ENCODE data around the gene RALGPS2. TPM values are rescaled to one million over a fixed set of nuclear protein-coding genes. Genes with fewer than 3 reads are reported as not detected.
A peak's percentile ranks its signal among the peaks of the same experiment; 100 is the strongest.
"Not testable (repeated sequence)": the region's sequence is repeated elsewhere in the genome, so short reads cannot be mapped to it uniquely, and the experiment has no call there.

The RALGPS2 gene
- total RNA-seq, 1 experiment from 2014 or later, result 16.0 TPM

GRCh38 chr1:178844436-178844835 is 119.4 kb downstream of the RALGPS2 start:
- in situ Hi-C loops (cut with HindIII; ENCODE audit: low sequenced_read_pairs), result no loop called here
- no peak for DNase-seq (ENCODE audit: low spot score)

DNA sequence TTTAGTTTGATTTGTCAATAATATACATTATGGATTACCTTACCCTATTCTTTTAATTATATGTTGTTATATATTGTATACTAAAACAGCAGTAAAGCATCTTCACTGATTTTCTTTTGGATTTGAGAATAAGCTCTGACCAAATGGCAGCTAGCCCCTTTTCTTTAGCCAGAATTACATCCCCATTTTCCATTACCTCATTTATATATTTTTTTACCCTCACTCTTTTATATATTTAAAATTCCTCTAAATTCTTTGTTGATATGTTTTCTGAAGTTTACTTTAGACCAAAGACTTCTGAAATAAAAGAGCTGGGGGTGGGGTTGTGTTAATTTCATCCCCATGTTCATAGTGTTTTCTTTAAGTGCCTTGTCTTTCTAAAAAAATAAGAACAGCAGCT is 121.3 kb downstream of the RALGPS2 start:
- DNase-seq (ENCODE audit: low spot score), result no peak
- in situ Hi-C loops (cut with HindIII; ENCODE audit: low sequenced_read_pairs), result no loop called here

GRCh38 chr1:178847396-178847849 is 122.4 kb downstream of the RALGPS2 start:
- in situ Hi-C loops (cut with HindIII; ENCODE audit: low sequenced_read_pairs), result no loop called here
- DNase-seq (ENCODE audit: low spot score), result no peak

- in situ Hi-C loops (cut with HindIII; ENCODE audit: low sequenced_read_pairs), result not testable (repeated sequence)
These were observed 122.9 kb downstream of the RALGPS2 start for GRCh38 chr1:178847919-178848318.

GRCh38 chr1:178849918-178850317 is 124.9 kb downstream of the RALGPS2 start:
- peak; percentile 27 for DNase-seq (ENCODE audit: low spot score)
- in situ Hi-C loops (cut with HindIII; ENCODE audit: low sequenced_read_pairs), result no loop called here

More at GRCh38 chr1:178847919-178848318, 122.9 kb downstream of the RALGPS2 start:
- DNase-seq (ENCODE audit: low spot score), result not testable (repeated sequence)

DNA sequence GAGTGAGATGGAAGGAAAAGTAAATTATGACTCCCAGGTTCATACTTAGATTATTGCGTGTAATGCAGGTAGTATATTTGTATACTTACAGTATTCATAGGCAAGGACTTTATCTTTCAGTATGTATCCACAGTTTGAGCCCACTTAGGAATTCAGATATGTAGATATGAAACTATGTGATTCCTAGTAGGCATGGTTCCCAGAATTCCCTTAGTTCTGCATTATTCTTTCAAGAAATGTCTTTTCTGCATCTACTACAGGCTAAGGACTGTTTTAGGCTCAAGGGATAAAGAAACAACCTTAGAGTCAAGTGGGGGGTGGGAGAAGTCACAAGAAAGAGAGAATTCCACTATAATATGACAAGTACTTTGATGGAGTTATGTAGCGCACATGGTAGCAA is 132.1 kb downstream of the RALGPS2 start:
- DNase-seq (ENCODE audit: low spot score), result no peak
- in situ Hi-C loops (cut with HindIII; ENCODE audit: low sequenced_read_pairs), result no loop called here

GRCh38 chr1:178862416-178862815 is 137.4 kb downstream of the RALGPS2 start:
- no peak for DNase-seq (ENCODE audit: low spot score)
- in situ Hi-C loops (cut with HindIII; ENCODE audit: low sequenced_read_pairs), result no loop called here

GRCh38 chr1:178862864-178863263 is 137.8 kb downstream of the RALGPS2 start:
- no peak for DNase-seq (ENCODE audit: low spot score)
- in situ Hi-C loops (cut with HindIII; ENCODE audit: low sequenced_read_pairs), result no loop called here

DNA sequence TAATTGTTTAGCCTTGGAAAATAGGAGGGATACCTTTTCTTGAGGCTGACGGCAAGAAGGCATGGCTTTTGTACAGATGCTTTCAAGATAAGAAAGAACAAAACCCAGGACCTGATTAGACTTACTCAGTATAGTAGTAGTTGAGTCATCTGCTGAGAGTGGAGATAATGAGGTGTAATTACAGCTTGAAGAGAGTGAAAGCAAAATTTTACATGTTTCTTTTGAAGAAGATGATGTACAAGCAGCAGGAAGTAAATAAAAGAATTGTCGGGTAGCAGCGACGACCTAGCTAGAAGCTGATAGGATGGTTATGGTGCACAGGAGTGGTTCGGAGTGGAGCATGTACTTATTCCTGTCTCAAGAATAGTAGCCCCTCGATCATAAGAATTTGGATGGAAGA is 139.3 kb downstream of the RALGPS2 start:
- DNase-seq (ENCODE audit: low spot score), result no peak
- in situ Hi-C loops (cut with HindIII; ENCODE audit: low sequenced_read_pairs), result no loop called here

GRCh38 chr1:178867670-178868069 is 142.6 kb downstream of the RALGPS2 start:
- in situ Hi-C loops (cut with HindIII; ENCODE audit: low sequenced_read_pairs), result no loop called here
- DNase-seq (ENCODE audit: low spot score), result no peak

GRCh38 chr1:178868706-178869105 is 143.7 kb downstream of the RALGPS2 start:
- DNase-seq (ENCODE audit: low spot score), result no peak
- in situ Hi-C loops (cut with HindIII; ENCODE audit: low sequenced_read_pairs), result no loop called here

DNA sequence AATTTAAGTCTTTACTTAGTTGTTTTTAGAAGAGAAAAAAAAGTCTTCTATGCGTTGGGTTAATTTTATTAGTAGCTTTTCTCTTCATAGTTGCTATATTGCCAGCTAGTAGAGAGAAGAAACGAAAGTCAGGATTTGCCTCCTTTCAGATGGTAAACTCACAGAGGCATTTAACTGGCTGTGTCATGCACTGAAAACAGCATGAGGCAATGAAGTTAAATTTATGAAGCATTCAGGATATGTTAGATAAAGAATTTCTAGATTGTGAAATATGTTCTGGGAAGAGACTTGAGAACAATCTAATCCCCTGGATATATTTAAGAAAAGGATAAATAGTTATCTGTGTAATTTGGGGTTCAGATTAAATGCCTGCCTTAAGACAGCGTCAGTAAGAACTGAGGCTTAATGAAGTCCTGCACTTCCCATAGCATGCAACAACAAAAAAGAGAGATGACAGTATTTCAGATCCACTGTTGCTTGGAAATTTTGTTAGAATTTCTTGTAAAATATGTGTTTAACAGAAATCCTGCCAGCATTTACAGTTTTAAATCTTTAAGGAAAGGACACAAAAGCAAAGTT is 144.2 kb downstream of the RALGPS2 start:
- no peak for DNase-seq (ENCODE audit: low spot score)
- in situ Hi-C loops (cut with HindIII; ENCODE audit: low sequenced_read_pairs), result no loop called here

DNA sequence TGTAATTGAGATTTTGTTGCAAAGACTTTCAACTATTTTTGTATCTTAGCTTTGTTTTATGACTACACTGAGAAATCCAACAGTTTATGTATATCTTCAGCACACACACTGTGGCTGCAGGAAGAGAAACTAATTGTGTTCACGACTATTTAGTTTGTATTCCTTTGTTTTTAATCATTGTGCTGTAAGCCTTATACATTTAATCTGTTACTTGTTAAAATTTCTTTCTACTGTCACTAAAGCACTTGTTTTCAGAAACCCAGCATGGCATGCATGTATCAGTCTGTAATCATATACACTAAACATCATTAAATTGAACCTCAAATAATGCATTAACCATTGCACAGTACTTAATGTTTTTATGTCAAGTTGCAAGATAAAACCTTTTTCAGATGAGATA is 145.2 kb downstream of the RALGPS2 start:
- in situ Hi-C loops (cut with HindIII; ENCODE audit: low sequenced_read_pairs), result no loop called here
- DNase-seq (ENCODE audit: low spot score), result no peak

GRCh38 chr1:178870944-178871343 is 145.9 kb downstream of the RALGPS2 start, which contains the start of gene ANGPTL1:
Gene ANGPTL1, minus strand, starts transcription at chr1:178871077. Its CDS starts 5,301 bp downstream, at chr1:178865776.
- no peak for DNase-seq (ENCODE audit: low spot score)
- in situ Hi-C loops (cut with HindIII; ENCODE audit: low sequenced_read_pairs), result no loop called here

DNA sequence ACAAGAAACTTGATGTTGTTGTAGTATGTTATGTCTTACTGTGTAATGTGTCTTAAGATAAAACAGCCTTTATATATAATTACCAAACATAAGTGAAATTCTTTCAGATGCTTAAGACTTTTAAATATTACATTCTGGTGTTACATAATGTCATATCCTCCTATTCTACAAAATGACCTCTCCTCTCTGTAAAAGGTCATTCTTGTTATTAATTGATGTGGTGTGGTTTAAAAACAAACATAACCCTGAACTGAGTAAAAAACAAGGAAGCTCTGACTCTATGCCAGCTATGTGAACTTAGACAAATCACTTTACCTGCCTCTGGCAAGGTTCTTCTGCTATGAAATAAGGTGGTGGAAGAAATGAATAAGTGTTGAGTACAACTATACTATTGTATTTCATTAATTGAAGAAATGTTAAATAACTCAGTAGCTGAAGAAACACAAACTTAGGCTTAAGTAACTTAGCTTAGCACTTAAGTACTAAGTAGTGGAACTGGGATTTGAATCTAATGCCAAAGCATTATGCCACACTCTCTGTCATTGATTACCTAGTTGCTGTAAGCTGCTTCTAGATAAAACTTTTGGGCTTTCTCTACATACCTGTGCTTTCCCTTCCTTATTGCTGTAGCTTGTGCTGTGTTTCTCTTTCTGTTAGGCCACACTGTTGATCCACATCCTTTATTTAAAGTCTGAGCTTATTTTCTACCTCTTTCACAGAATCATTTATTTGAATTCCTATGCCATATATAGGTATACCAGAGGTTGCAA is 146.7 kb downstream of the RALGPS2 start:
- DNase-seq (ENCODE audit: low spot score), result no peak
- in situ Hi-C loops (cut with HindIII; ENCODE audit: low sequenced_read_pairs), result no loop called here

- in situ Hi-C loops (cut with HindIII; ENCODE audit: low sequenced_read_pairs), result no loop called here
- DNase-seq (ENCODE audit: low spot score), result no peak
These were observed 149.9 kb downstream of the RALGPS2 start for GRCh38 chr1:178874966-178875365.

GRCh38 chr1:178875936-178876335 is 150.9 kb downstream of the RALGPS2 start:
- in situ Hi-C loops (cut with HindIII; ENCODE audit: low sequenced_read_pairs), result no loop called here
- DNase-seq (ENCODE audit: low spot score), result no peak

DNA sequence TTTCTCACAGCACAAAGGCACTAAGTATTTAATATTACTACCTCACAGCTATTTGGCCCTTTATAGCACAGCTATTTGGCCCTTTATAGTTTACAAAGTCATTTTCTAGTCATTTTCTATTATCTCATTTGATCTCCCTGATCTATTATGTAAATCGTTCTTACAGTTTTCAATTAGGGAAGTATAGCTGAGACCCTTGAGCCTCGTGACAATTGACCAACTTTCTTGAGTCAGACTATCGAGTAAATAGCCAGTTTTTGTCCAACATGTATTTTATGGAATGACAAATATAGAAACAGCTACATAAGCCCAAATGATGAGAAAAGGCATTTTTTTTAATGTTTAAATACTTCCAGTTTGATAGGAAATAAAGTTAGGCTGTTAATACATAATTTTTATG is 152.9 kb downstream of the RALGPS2 start:
- in situ Hi-C loops (cut with HindIII; ENCODE audit: low sequenced_read_pairs), result no loop called here
- DNase-seq (ENCODE audit: low spot score), result no peak

GRCh38 chr1:178881950-178882349 is 156.9 kb downstream of the RALGPS2 start:
- in situ Hi-C loops (cut with HindIII; ENCODE audit: low sequenced_read_pairs), result no loop called here
- DNase-seq (ENCODE audit: low spot score), result no peak

- no peak for DNase-seq (ENCODE audit: low spot score)
- in situ Hi-C loops (cut with HindIII; ENCODE audit: low sequenced_read_pairs), result no loop called here
These were observed 160.8 kb downstream of the RALGPS2 start for GRCh38 chr1:178885869-178886268.

- in situ Hi-C loops (cut with HindIII; ENCODE audit: low sequenced_read_pairs), result no loop called here
- DNase-seq (ENCODE audit: low spot score), result no peak
These were observed 161.5 kb downstream of the RALGPS2 start for GRCh38 chr1:178886551-178886950.

Measured in G401 (cell line).